AML-193 (cell line): ENCODE results near the gene TLE4.
"Not testable (repeated sequence)": the region's sequence is repeated elsewhere in the genome, so short reads cannot be mapped to it uniquely, and the experiment has no call there.

Experiments used
- DNase-seq, 2 experiments: peaks; one replicate each; lab custom pipeline; 2025; lab: John Stamatoyannopoulos, UW

TLE4 gene

DNA sequence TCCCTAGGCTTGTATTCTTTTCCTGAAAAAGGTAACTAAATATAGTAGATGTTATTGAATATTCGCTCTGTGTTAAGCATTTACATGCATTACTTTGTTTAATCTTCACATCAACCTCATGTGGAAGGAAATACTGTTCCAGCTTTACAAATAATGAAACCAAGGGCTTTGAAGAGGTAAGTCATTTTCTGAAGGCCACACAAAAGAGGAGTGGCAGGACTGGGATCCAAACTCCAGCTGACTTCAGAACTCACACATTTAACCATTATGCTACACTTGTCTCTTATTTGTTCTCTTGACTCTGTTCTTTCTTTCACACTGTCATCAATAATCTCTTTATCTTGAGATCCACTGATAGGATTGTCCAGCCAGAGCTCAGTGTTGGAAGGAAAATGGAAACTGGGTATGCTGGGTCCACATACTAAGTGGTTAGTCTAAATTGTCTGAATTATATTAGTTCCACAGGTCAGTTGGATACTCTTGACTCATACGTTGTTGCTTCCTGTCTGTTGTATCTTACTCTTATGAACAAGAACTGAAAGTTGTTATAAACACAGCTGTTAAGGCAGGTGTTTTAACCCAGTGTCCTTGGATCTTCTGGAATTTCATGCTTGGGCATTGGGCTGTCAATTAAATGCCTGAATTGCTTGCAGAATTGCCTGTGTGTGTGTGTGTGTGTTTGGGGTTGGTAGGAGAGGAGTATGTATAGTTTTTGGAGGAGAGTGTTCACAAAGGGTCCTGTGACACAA is 65.6 kb downstream of the TLE4 start:
- no peak for DNase-seq

DNA sequence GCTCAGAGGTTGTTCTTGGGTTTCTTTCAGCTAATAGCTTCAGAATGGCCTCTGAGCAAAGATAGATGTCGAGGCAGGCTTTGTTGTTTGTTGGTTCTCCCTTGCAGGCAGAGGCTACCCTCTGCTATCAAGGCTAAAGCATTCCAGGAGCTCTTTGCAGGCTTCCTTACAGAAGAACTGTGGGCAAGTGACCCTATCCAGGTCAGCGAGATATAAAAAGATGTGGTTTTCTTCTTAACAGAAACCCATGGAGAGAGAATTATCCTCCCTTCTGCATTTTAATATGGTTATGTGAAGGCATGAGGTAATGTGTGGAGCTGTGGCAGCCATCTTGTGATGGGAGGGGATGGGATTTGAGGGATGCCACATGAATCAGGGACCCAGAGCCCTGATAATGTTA is 67.0 kb downstream of the TLE4 start:
- DNase-seq: no peak

- no peak for DNase-seq
Measured at GRCh38 chr9:79639354-79639753, 67.6 kb downstream of the TLE4 start.

- DNase-seq: not testable (repeated sequence)
Measured at GRCh38 chr9:79640067-79640466, 68.3 kb downstream of the TLE4 start.

- DNase-seq: no peak
Measured at GRCh38 chr9:79641070-79641469, 69.3 kb downstream of the TLE4 start.

DNA sequence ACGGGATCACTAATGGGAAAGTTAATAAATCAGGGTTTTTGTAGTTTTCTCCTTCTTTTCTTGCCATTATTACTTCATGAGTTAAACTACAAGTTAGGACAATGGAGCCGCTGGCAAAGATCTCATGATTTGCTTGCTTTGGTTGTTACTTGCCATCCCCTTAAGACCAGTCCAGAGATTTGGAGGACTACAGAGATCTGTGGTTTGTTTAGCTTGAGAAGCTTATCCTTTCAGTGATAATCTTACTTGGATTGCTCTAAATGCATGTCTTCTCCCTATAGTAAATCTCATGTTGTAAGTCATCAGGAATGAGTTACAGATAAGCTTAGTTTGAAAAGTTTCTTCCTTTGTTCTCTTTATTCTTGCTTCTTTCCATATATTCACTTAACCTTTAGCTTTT is 70.9 kb downstream of the TLE4 start:
- DNase-seq: no peak

GRCh38 chr9:79644048-79644447 is 72.3 kb downstream of the TLE4 start:
- no peak for DNase-seq

GRCh38 chr9:79644601-79645000 is 72.8 kb downstream of the TLE4 start:
- DNase-seq: no peak

GRCh38 chr9:79645110-79645509 is 73.3 kb downstream of the TLE4 start:
- DNase-seq: no peak

DNA sequence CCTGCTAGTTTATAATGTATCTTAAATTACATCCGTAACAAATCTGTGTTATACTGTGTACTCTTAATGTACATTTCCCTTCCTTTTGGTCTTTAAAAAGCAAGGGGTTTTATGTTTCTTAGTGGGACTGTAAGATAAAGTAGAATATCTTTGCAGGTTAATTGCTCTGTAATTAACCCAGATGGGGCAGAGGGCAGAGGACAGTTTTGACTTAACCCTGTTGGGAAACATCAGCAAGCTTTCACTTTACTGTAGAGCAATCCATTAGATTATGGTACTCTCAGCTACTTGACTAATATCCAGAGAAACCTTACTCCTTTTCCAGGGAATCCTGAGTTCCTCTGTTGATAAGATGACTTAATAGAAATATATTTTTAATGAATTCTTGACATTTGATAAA is 74.3 kb downstream of the TLE4 start:
- no peak for DNase-seq

DNA sequence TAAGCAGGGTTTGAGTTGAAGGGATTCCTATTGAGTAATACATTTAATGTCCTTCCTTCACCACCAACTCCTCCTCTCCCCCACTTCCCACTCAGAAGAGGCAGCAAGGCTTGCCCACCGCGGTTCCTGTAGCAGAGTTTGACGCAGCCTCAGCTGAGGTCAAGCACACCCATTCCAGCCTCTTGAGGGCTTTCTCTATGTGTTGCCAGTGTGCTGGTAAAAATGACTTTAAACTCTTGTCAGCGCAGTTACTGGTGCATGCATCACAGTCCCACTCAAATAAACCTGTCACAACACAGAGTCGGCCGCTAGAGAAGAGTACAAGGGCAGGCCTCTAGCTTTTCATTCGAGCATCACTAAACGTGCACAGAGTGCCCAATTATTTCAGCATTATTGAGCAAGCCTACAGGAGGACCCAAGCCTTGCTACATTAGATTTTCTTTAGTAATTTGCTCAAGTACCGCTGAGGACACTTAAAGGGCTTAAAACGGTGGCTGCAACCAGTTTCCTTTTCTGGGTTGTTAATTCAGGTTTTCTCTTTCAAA is 79.6 kb downstream of the TLE4 start:
- peak; percentile 83 to 87 for DNase-seq

GRCh38 chr9:79652598-79652997 is 80.8 kb downstream of the TLE4 start:
- DNase-seq: no peak

GRCh38 chr9:79654591-79655382 is 83.0 kb downstream of the TLE4 start:
- DNase-seq: not testable (repeated sequence)

DNA sequence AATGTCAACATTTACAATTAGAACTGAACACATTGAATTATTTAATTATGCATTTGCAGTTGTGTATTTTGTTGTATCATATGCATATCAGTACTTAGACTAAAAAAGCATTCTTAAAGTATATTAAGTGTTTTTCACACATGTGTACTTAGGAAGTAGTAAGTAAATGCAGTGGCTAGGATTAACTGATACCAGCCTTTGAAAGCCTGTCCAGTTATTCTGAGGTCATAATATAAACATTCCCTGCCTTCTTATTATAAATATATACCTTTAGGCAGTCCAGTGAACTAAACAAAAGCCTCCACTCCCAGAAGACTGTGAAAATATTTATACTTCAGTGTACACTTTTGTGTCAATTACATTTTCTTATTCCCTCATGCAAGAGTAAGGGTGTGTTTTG is 83.8 kb downstream of the TLE4 start:
- no peak for DNase-seq

GRCh38 chr9:79656169-79656568 is 84.4 kb downstream of the TLE4 start:
- no peak for DNase-seq

DNA sequence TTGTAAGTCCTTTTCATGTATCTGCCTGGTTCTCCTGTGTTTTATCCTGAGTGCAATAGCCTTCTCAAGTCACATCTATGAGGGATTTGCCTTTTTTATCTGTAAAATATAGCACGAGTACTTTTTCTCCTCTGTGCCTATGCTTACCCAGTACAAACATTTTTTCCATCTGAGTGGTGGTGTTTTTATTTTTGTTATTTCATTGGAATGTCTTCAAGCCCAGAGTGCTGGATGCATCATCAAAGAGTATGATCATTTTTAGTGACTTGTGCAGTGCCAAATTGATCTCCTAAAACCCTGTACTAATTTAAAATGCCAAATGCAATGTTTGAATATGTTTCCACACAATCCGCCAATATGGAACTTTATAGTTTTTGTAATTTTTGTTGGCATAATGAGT is 86.1 kb downstream of the TLE4 start:
- no peak for DNase-seq

GRCh38 chr9:79658926-79659325 is 87.2 kb downstream of the TLE4 start:
- no peak for DNase-seq

GRCh38 chr9:79660615-79661014 is 88.8 kb downstream of the TLE4 start:
- DNase-seq: no peak

DNA sequence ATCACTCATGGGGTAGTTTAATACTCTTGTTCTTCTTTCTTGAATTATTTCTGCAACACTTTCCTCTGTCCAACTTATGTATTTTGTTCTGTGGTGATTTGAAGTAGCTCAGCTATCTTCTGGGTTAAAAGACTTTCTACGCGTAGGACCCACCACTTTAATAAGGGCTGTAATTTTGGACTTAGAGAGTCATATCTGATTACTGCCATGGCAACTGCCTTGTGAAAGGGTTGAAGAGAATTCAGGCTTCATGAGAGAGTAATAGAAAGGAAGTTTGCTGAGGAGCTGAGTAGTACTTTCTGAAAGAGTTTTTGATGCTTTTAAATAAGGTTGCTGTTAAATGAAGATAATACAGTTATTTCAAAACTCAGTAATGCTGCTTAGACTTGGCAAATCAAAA is 89.5 kb downstream of the TLE4 start:
- no peak for DNase-seq

GRCh38 chr9:79661886-79662536 is 90.2 kb downstream of the TLE4 start:
- DNase-seq: no peak

- DNase-seq: no peak
Measured at GRCh38 chr9:79662537-79662956, 90.8 kb downstream of the TLE4 start.

- no peak for DNase-seq
Measured at GRCh38 chr9:79663300-79663699, 91.5 kb downstream of the TLE4 start.

DNA sequence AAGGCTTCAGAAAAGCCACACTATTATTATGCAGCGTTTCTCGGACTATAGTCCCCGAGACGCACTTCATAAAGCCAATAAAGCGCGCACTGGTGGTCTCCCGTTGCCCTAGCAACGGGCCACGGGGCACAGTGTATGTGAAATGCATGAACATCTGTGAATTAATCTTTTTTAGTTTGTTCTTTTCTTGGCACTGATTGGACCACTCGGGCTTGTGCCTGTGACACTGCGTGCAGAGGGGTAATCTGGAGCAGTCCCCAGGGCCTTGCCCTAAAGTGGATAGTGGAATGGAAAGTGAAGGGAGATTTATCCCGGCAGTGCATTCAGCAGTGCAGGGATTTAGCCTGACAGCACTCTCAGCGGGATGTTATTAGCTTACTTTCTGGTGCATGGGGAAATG is 92.1 kb downstream of the TLE4 start:
- no peak for DNase-seq
